ENCODE data around the gene ERICH4. TPM values are rescaled to one million over a fixed set of nuclear protein-coding genes. Genes with fewer than 3 reads are reported as not detected.
"Not testable (repeated sequence)": the region's sequence is repeated elsewhere in the genome, so short reads cannot be mapped to it uniquely, and the experiment has no call there.

The ERICH4 gene
- total and polyA plus RNA-seq, 2 of the 13 experiments (the other 11 are each of a cell fraction or from before 2014, with no cell fraction given) = 0.40 to 0.64 TPM

DNA sequence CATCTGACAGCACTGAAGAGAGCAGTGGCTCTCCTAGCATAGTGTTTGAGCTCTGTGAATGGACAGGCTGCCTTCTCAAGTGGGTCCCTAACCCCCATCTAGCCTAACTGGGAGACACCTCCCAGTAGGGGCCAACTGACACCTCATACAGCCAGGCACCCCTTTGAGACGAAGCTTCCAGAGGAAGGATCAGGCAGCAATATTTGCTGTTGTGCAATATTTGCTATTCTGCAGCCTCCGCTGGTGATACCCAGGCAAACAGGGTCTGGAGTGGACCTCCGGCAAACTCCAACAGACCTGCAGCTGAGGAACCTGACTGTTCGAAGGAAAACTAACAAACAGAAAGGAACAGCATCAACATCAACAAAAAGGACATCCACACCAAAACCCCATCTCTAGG is 44.0 kb downstream of the ERICH4 start:
- in situ Hi-C loops (cut with HindIII; ENCODE audit: extremely low pct_ligation_motif_present, low pct_unique_long_range_greater_than_20kb); ATAC-seq; H3K36me3 ChIP-seq (replicated peaks in 1 of 2; ENCODE audit: control insufficient read depth in 1 of 2, insufficient read depth in 2 of 2, low read length in 2 of 2); H2AFZ ChIP-seq (ENCODE audit: low read length); H3K9me3 ChIP-seq (ENCODE audit: low read length); H3K4me3 ChIP-seq (replicated peaks in 1 of 3; ENCODE audit: insufficient read depth in 1 of 3, low read depth in 2 of 3, low read length in 3 of 3); H3K79me2 ChIP-seq (ENCODE audit: insufficient read depth, low read length); H3K27me3 ChIP-seq (ENCODE audit: control insufficient read depth in 1 of 2, insufficient read depth in 2 of 2, low read length in 2 of 2); H3K9ac ChIP-seq (ENCODE audit: insufficient read depth, low read depth, low read length); H3K4me1 ChIP-seq (ENCODE audit: insufficient read depth, low read length); DNase-seq (ENCODE audit: low spot score); H3K27ac ChIP-seq (ENCODE audit: extremely low read length, insufficient read depth, low read length); H4K20me1 ChIP-seq (ENCODE audit: insufficient read depth, low read length); CTCF ChIA-PET (ENCODE audit: low intra/inter-chr PET ratio, low total read pairs); H3K4me2 ChIP-seq (ENCODE audit: low read depth, low read length); FAIRE-seq; BruUV-seq (replicated peaks); POLR2A ChIA-PET: not testable (repeated sequence)
- TF ChIP-seq CEBPB (IDR thresholded peaks at IDR 0.05; ENCODE audit: borderline replicate concordance, low read depth, low read length) = peak; percentile 76
- TF ChIP-seq CEBPG (CRISPR knock-in tag; IDR thresholded peaks at IDR 0.05) = peak; percentile 80
- TF ChIP-seq, protein P1, sequence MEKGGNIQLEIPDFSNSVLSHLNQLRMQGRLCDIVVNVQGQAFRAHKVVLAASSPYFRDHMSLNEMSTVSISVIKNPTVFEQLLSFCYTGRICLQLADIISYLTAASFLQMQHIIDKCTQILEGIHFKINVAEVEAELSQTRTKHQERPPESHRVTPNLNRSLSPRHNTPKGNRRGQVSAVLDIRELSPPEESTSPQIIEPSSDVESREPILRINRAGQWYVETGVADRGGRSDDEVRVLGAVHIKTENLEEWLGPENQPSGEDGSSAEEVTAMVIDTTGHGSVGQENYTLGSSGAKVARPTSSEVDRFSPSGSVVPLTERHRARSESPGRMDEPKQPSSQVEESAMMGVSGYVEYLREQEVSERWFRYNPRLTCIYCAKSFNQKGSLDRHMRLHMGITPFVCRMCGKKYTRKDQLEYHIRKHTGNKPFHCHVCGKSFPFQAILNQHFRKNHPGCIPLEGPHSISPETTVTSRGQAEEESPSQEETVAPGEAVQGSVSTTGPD (CRISPR knock-in tag; IDR thresholded peaks at IDR 0.05) = 0 out of 2 replicates have a peak, but pooled peaks have one; percentile 21
- peak; percentile 28; the same call in 1 of the 2 replicates for TF ChIP-seq FOXA3 (CRISPR knock-in tag; IDR thresholded peaks at IDR 0.05)
- intact Hi-C loops (cut with micrococcal nuclease; ENCODE audit: unreplicated experiment) = loop anchor here (1.0 kb wide), 1 partner anchor 26 kb away; no protein-coding TSS in a partner anchor
- 2% methylated on average over 3 of the region's 4 CpGs for WGBS (ENCODE audit: low lambda C conversion rate)

DNA sequence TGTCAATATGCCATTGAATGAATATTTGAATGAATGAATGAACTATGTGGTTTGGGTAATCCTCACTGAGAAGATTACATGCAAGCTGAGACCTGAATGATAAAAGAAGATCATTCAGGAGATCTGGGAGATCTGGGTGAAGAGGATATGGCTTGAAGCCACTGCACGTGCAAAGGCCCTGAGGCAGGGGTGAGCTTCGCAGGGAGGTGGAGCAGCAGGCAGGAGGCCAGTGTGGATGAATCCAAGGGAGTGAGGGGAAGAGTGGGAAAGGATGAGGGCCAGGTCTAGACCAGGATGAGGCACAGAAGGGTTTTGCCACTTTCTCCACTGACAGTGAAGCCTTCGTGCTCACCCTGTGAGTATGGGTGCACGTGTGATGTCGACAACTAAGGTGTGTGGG is 49.9 kb downstream of the ERICH4 start:
- no peaks in the 10 kb centered on the region for H3K9me3 ChIP-seq (ENCODE audit: low read length)

More for the DNA sequence above, 49.9 kb downstream of the ERICH4 start:
- no TSS peak for BruUV-seq (replicated peaks)
- no peak for FAIRE-seq
- POLR2A ChIA-PET = no interaction called here
- Histone ChIP-seq H3K4me3 (replicated peaks in 1 of 3; ENCODE audit: insufficient read depth in 1 of 3, low read depth in 2 of 3, low read length in 3 of 3) (no peak overlapping the region), H3K4me2 (ENCODE audit: low read depth, low read length) (no peak overlapping the region), H3K36me3 (replicated peaks in 1 of 2; ENCODE audit: control insufficient read depth in 1 of 2, insufficient read depth in 2 of 2, low read length in 2 of 2) (no peaks in the 10 kb centered on the region), H3K27ac (ENCODE audit: extremely low read length, insufficient read depth, low read length) (no peak overlapping the region), H3K4me1 (ENCODE audit: insufficient read depth, low read length) (no peaks in the 10 kb centered on the region), H3K27me3 (ENCODE audit: control insufficient read depth in 1 of 2, insufficient read depth in 2 of 2, low read length in 2 of 2) (peaks cover 1 to 2% of the 10 kb centered on the region in 2 experiments; a peak in 1 of 5 replicates), H3K9ac (ENCODE audit: insufficient read depth, low read depth, low read length) (no peak overlapping the region), H4K20me1 (ENCODE audit: insufficient read depth, low read length) (no peaks in the 10 kb centered on the region), H2AFZ (ENCODE audit: low read length) (no peak overlapping the region), H3K79me2 (ENCODE audit: insufficient read depth, low read length) (no peaks in the 10 kb centered on the region)
- 22% methylated on average over 5 of the region's 5 CpGs for WGBS (ENCODE audit: low lambda C conversion rate)
- intact Hi-C loops (cut with micrococcal nuclease; ENCODE audit: unreplicated experiment) (no loop called here), in situ Hi-C loops (cut with HindIII; ENCODE audit: extremely low pct_ligation_motif_present, low pct_unique_long_range_greater_than_20kb) (no loop called here)
- CTCF ChIA-PET (ENCODE audit: low intra/inter-chr PET ratio, low total read pairs) = no interaction called here
- no peak for ATAC-seq
- no peak for DNase-seq (ENCODE audit: low spot score)
- TF ChIP-seq MTF2 (CRISPR knock-in tag; IDR thresholded peaks at IDR 0.05; ENCODE audit: borderline replicate concordance) (no peak), HMG20A (CRISPR knock-in tag; IDR thresholded peaks at IDR 0.05; ENCODE audit: borderline replicate concordance) (no peak), BRD4 (CRISPR knock-in tag; IDR thresholded peaks at IDR 0.05) (no peak), ZNF746 (CRISPR knock-in tag; IDR thresholded peaks at IDR 0.05) (no peak), MED8 (CRISPR knock-in tag; IDR thresholded peaks at IDR 0.05; ENCODE audit: insufficient replicate concordance) (no peak), ZFP36 (IDR thresholded peaks at IDR 0.05; ENCODE audit: borderline replicate concordance, low read depth, low read length, partially characterized antibody) (no peak), GZF1 (CRISPR knock-in tag; IDR thresholded peaks at IDR 0.05) (no peak)

Data from HepG2 (cell line).